Glutamatergic neuron (in vitro differentiated cells): ENCODE data around the gene KCNIP1. TPM values are rescaled to one million over a fixed set of nuclear protein-coding genes. Genes with fewer than 3 reads are reported as not detected.

Experiments used
- DNase-seq: peaks from one replicate; pipeline ENCODE4 v3.0.0; 2022
- H3K27ac Mint-ChIP-seq: one replicate; pipeline ENCODE4 v1.8.0; 2020; ENCODE audit warnings: mild to moderate bottlenecking, mixed read lengths, inconsistent platforms; ENCODE audit not compliant: unreplicated experiment
- H3K27me3 Mint-ChIP-seq: one replicate; pipeline ENCODE4 v1.8.0; 2020; ENCODE audit warnings: mild to moderate bottlenecking, moderate library complexity, mixed read lengths, inconsistent platforms; ENCODE audit not compliant: unreplicated experiment
- H3K36me3 Mint-ChIP-seq: one replicate; pipeline ENCODE4 v1.8.0; 2020; ENCODE audit warnings: mild to moderate bottlenecking, mixed read lengths, inconsistent platforms; ENCODE audit not compliant: unreplicated experiment
- H3K4me1 Mint-ChIP-seq: one replicate; pipeline ENCODE4 v1.8.0; 2020; ENCODE audit warnings: mild to moderate bottlenecking, low read depth, mixed read lengths, inconsistent platforms; ENCODE audit not compliant: unreplicated experiment
- H3K4me3 Mint-ChIP-seq: one replicate; pipeline ENCODE4 v1.8.0; 2020; ENCODE audit warnings: mild to moderate bottlenecking, mixed read lengths, inconsistent platforms; ENCODE audit not compliant: unreplicated experiment
- H3K9me3 Mint-ChIP-seq: one replicate; pipeline ENCODE4 v1.8.0; 2020; ENCODE audit warnings: mild to moderate bottlenecking, moderate library complexity, mixed read lengths, inconsistent platforms; ENCODE audit not compliant: unreplicated experiment
- total RNA-seq: library from RNA; stranded (reverse); fragmentation: NEBNext Ultra II Directional; extraction: Animal tissue kit (Norgen Biotek cat#: 25700); gene quantifications from one replicate; pipeline ENCODE4 v1.2.1, GENCODE V29; 2021; ENCODE audit not compliant: unreplicated experiment
- TF ChIP-seq, protein P1 (sequence below): fragments of 200-600 bp; sonication (generic); IDR thresholded peaks from one replicate; pipeline ENCODE4 v1.5.0; 2021; ENCODE audit not compliant: partially characterized antibody, unreplicated experiment

Gene KCNIP1
- total RNA-seq, 1 donor from 2014 or later, result 0.47 TPM

DNA sequence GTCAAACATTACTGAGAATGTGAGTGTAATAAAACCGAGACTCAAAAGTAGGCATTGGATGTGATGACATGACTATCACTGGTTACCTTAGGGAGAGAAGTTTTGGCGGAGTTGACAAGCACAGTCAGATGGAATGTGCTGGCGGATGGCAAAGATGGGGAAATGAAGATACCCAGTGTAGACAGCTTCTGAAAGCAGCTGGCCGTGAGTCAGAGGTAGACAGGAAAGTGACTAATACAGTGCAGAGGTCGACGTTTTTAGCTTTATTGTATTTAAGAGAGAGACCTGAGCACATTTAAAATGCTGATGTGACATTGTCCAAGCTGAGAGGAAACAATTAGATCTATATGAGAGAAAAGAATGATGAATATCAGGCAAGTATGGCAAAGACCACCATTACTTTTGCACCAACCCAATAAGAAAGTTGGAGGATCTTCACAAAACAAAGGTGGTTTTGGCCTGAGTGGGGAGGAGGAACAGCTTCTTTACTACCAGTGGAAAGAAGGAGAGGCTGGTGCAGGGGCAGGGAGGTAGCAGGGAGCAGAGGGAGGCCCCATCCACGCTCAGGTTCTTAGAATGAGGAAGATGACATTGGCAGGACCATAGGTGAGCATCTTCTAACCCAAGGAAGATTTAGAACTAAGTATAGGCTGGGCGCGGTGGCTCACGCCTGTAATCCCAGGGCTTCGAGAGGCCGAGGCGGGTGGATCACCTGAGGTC lies 36.7 kb upstream of the KCNIP1 start:
- Mint-ChIP-seq H3K27me3 (peaks cover 2% of the 10 kb centered on the region), H3K36me3 (no peaks in the 10 kb centered on the region), H3K4me3 (no peak overlapping the region), H3K27ac (no peak overlapping the region), H3K4me1 (no peaks in the 10 kb centered on the region), H3K9me3 (no peaks in the 10 kb centered on the region)
- TF ChIP-seq, protein P1, sequence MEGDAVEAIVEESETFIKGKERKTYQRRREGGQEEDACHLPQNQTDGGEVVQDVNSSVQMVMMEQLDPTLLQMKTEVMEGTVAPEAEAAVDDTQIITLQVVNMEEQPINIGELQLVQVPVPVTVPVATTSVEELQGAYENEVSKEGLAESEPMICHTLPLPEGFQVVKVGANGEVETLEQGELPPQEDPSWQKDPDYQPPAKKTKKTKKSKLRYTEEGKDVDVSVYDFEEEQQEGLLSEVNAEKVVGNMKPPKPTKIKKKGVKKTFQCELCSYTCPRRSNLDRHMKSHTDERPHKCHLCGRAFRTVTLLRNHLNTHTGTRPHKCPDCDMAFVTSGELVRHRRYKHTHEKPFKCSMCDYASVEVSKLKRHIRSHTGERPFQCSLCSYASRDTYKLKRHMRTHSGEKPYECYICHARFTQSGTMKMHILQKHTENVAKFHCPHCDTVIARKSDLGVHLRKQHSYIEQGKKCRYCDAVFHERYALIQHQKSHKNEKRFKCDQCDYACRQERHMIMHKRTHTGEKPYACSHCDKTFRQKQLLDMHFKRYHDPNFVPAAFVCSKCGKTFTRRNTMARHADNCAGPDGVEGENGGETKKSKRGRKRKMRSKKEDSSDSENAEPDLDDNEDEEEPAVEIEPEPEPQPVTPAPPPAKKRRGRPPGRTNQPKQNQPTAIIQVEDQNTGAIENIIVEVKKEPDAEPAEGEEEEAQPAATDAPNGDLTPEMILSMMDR, result no peak
- no peak for DNase-seq

DNA sequence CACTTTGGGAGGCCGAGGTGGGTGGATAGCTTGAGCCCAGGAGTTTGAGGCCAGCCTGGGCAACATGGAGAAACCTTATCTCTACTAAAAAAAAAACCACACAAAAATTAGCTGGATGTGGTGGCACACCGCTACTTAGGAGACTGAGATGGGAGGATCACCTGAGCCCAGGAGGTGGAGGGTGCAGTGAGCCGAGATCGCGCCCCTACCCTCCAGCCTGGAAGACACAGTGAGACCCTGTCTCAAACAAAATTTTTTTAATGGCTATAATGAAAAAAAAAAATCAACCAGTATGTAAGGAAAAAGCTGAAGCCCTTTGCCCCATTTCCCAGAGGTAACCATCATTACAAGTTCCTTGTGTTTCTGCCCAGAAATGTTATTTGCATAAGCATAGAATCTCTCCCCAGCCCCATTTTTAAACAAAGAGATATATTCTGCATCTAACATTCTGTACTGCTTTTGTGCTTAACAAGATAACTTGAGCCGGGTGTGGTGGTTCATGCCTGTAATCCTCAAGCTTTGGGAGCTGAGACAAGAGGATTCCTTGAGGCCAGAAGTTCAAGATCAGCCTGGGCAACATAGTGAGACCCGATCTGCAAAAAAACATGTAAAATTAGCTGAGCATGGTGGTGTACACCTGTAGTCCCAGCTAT lies 35.1 kb upstream of the KCNIP1 start:
- Mint-ChIP-seq H3K4me1 (no peaks in the 10 kb centered on the region), H3K4me3 (no peak overlapping the region), H3K36me3 (no peaks in the 10 kb centered on the region), H3K27ac (no peak overlapping the region), H3K9me3 (no peaks in the 10 kb centered on the region), H3K27me3 (peaks cover 2% of the 10 kb centered on the region)
- DNase-seq, result no peak
- TF ChIP-seq, protein P1, result no peak

DNA sequence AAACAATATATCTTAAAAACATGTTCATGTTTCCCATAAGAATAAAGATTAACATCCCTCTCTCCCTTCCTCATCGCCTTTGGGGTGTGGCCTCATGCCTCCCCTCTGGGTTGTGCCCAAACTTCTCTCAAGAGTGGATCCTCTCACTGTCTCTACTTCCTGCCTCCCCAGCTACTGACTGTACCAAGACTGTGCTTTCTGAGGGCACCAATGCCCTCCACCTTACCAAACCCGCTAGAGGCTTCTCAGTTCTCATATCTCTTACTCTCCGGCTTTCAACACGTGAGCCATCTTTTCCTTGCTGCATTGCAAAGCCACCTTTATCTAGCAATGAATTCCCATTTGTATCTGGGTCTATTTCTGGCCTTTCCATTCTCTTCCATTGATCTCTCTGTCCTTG lies 34.4 kb upstream of the KCNIP1 start:
- H3K36me3 Mint-ChIP-seq, result no peaks in the 10 kb centered on the region

DNA sequence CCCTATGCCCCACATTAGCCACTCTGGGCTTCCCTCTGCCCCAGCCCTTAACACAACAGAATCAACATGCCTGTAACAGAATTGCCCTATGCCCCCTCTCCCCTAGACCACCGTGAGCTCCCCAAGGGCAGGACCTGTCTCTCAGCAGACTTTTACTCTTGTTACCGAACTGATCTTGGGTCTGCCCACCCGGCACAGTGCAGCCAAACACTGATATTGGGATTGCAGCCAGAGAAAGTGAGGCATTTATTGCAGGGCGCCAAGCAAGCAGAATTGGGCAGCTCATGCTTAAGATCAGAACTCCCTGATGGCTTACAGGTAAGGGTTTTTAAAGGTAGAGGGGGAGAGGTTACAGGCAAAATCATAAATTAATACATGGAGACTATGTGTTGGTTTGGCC lies 33.5 kb upstream of the KCNIP1 start:
- DNase-seq, result no peak
- Mint-ChIP-seq H3K4me1 (no peaks in the 10 kb centered on the region), H3K9me3 (peaks cover under 1% of the 10 kb centered on the region), H3K27ac (no peak overlapping the region), H3K4me3 (no peak overlapping the region), H3K36me3 (no peaks in the 10 kb centered on the region), H3K27me3 (peaks cover 2% of the 10 kb centered on the region)
- TF ChIP-seq, protein P1, result no peak

More for the DNA sequence above, 34.4 kb upstream of the KCNIP1 start:
- Mint-ChIP-seq H3K27ac (no peak overlapping the region), H3K9me3 (no peaks in the 10 kb centered on the region), H3K4me1 (no peaks in the 10 kb centered on the region), H3K4me3 (no peak overlapping the region), H3K27me3 (peaks cover 2% of the 10 kb centered on the region)
- TF ChIP-seq, protein P1, result no peak
- DNase-seq, result no peak

DNA sequence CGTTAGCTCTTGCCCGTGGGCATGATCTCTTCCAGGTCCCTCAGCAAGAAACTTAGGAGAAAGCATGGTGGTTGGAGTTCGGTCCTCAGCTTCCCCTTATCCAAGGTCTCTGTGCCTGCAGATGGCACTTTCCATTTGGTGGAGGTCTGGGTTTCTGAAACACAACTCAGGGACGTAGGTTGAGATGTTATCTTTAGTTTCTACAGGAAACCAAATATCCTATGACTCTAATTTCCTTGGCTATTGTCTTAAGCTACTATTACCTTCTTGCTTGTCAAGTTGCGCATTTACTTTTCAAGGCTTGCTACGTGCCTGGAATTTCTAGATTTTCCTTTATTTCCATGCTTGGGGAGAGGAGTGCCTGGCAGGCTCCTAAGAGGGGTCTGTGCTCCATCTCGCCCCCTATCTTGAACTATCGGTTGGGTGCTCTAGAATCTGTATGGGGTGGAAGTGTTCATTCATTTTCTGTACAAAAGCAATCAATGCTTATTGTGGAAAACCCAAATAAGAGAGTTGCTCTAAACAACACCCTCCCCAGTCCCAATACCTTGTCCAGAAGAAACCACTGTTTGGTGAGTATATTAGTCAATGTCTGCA lies 32.9 kb upstream of the KCNIP1 start:
- Mint-ChIP-seq H3K4me1 (no peaks in the 10 kb centered on the region), H3K4me3 (no peak overlapping the region), H3K36me3 (no peaks in the 10 kb centered on the region), H3K9me3 (peaks cover 2% of the 10 kb centered on the region), H3K27ac (no peak overlapping the region), H3K27me3 (peaks cover 2% of the 10 kb centered on the region)
- TF ChIP-seq, protein P1, result no peak
- no peak for DNase-seq
